ENCODE data around the gene EFS. TPM values are rescaled to one million over a fixed set of nuclear protein-coding genes. Genes with fewer than 3 reads are reported as not detected.

EFS gene
- total RNA-seq, 1 experiment from 2014 or later = 0.14 TPM

DNA sequence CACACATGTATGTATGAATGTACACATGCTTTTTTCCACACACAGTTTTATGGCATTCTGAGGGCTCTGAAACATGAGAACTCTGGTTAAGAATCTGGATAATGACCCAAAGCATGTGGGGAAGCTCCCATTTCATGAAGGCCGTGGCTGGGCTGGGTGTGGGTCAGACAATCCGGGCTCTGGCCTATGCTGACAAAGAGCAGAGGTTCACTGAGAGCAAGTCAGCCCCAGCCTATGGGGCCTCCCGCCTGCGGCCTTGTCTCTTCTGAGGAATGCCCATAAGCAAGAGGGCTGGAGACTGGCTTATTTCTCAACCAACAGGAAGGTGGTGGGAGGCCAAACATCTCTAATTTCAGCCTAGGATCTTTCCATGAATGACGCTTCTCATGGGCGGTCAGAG, 34.6 kb upstream of the EFS start:
- peaks cover 7% of the 10 kb centered on the region for H3K27me3 Mint-ChIP-seq (ENCODE audit: insufficient read depth, unreplicated experiment)
- no peaks in the 10 kb centered on the region for H3K4me1 Mint-ChIP-seq (ENCODE audit: low read depth, unreplicated experiment)
- H3K9me3 Mint-ChIP-seq (ENCODE audit: unreplicated experiment) = no peaks in the 10 kb centered on the region
- BruUV-seq (replicated peaks) = no TSS peak
- H3K9me3 ChIP-seq = no peaks in the 10 kb centered on the region
- H3K4me1 ChIP-seq = no peaks in the 10 kb centered on the region
- H3K36me3 Mint-ChIP-seq (ENCODE audit: insufficient read depth, unreplicated experiment) = no peaks in the 10 kb centered on the region
- H3K27me3 ChIP-seq (replicated peaks; ENCODE audit: control insufficient read depth, insufficient read depth, low read length) = no peaks in the 10 kb centered on the region; the same call in 1 of the 2 replicates
- no peak overlapping the region for H3K4me3 Mint-ChIP-seq (ENCODE audit: unreplicated experiment)
- intact Hi-C loops (cut with micrococcal nuclease; ENCODE audit: unreplicated experiment) = no loop called here
- DNase-seq = no peak
- H3K36me3 ChIP-seq (ENCODE audit: control insufficient read depth, insufficient read depth, low read length) = no peaks in the 10 kb centered on the region
- no peak overlapping the region for H3K27ac Mint-ChIP-seq (ENCODE audit: unreplicated experiment)
- CTCF ChIA-PET = no interaction called here
- TF ChIP-seq, protein P1, sequence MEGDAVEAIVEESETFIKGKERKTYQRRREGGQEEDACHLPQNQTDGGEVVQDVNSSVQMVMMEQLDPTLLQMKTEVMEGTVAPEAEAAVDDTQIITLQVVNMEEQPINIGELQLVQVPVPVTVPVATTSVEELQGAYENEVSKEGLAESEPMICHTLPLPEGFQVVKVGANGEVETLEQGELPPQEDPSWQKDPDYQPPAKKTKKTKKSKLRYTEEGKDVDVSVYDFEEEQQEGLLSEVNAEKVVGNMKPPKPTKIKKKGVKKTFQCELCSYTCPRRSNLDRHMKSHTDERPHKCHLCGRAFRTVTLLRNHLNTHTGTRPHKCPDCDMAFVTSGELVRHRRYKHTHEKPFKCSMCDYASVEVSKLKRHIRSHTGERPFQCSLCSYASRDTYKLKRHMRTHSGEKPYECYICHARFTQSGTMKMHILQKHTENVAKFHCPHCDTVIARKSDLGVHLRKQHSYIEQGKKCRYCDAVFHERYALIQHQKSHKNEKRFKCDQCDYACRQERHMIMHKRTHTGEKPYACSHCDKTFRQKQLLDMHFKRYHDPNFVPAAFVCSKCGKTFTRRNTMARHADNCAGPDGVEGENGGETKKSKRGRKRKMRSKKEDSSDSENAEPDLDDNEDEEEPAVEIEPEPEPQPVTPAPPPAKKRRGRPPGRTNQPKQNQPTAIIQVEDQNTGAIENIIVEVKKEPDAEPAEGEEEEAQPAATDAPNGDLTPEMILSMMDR (IDR thresholded peaks at IDR 0.05; ENCODE audit: insufficient read depth in 1 of 2, low read depth in 1 of 2, low read length in 1 of 2, severe bottlenecking in 1 of 2, unreplicated experiment in 1 of 2) = no peak
- no peak overlapping the region for H3K4me3 ChIP-seq (ENCODE audit: low read depth, low read length)
- POLR2A ChIA-PET = no interaction called here

DNA sequence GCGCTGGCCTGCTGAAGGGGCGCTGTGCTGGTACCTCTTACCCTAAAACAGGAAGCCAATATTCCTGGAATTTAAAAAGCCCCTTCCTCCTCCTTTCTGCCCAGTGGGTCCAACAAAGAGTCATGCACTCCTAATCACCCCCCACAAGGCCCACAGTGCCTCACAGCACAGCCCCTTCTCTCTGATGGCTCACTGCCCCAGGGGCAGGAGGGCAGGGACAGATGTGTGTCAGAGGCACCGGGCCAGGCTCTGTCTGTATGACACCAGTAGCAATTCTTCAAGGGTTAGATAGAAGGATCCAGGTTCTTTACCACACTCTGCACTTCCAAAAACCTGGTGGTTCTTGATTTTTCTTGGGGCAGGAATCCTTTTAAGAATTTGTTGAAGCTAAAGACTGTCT, 34.2 kb upstream of the EFS start:
- Mint-ChIP-seq H3K27ac (ENCODE audit: unreplicated experiment) (no peak overlapping the region), H3K36me3 (ENCODE audit: insufficient read depth, unreplicated experiment) (no peaks in the 10 kb centered on the region), H3K4me3 (ENCODE audit: unreplicated experiment) (no peak overlapping the region), H3K4me1 (ENCODE audit: low read depth, unreplicated experiment) (no peaks in the 10 kb centered on the region), H3K27me3 (ENCODE audit: insufficient read depth, unreplicated experiment) (peaks cover 7% of the 10 kb centered on the region), H3K9me3 (ENCODE audit: unreplicated experiment) (no peaks in the 10 kb centered on the region)
- BruUV-seq (replicated peaks) = no TSS peak
- DNase-seq = no peak
- no peaks in the 10 kb centered on the region for H3K9me3 ChIP-seq
- ChIA-PET CTCF (no interaction called here), POLR2A (no interaction called here)
- no peaks in the 10 kb centered on the region for H3K36me3 ChIP-seq (ENCODE audit: control insufficient read depth, insufficient read depth, low read length)
- no peaks in the 10 kb centered on the region; the same call in 1 of the 2 replicates for H3K27me3 ChIP-seq (replicated peaks; ENCODE audit: control insufficient read depth, insufficient read depth, low read length)
- TF ChIP-seq, protein P1 (IDR thresholded peaks at IDR 0.05; ENCODE audit: insufficient read depth in 1 of 2, low read depth in 1 of 2, low read length in 1 of 2, severe bottlenecking in 1 of 2, unreplicated experiment in 1 of 2) = no peak
- no peak overlapping the region for H3K4me3 ChIP-seq (ENCODE audit: low read depth, low read length)
- intact Hi-C loops (cut with micrococcal nuclease; ENCODE audit: unreplicated experiment) = no loop called here
- no peaks in the 10 kb centered on the region for H3K4me1 ChIP-seq

DNA sequence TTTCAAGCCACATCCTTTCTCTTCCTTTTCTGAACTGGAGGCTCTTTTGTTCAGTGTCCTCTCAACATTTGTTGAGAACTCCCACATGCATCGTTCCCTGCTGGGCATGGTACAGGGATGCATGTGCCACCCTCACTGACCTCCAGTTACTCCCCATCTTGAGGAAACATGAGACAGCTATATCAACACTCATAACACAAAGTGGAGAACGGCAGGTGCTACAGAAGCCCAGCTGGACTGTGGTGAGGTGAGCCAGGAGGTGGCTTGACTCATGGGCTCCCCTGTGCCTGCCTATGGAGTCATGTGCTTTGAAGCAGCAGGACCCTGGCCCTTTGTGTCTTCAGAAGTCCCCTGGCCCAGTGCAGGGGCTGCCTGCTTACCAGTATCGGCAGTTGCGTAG, 33.4 kb upstream of the EFS start:
- H3K4me3 ChIP-seq (ENCODE audit: low read depth, low read length) = no peak overlapping the region
- intact Hi-C loops (cut with micrococcal nuclease; ENCODE audit: unreplicated experiment) = no loop called here
- DNase-seq = no peak
- no peaks in the 10 kb centered on the region for H3K9me3 Mint-ChIP-seq (ENCODE audit: unreplicated experiment)
- H3K27me3 Mint-ChIP-seq (ENCODE audit: insufficient read depth, unreplicated experiment) = peaks cover 6% of the 10 kb centered on the region
- no TSS peak for BruUV-seq (replicated peaks)
- H3K36me3 Mint-ChIP-seq (ENCODE audit: insufficient read depth, unreplicated experiment) = no peaks in the 10 kb centered on the region
- no peak overlapping the region for H3K4me3 Mint-ChIP-seq (ENCODE audit: unreplicated experiment)
- no peaks in the 10 kb centered on the region for H3K4me1 ChIP-seq
- ChIA-PET POLR2A (no interaction called here), CTCF (no interaction called here)
- H3K4me1 Mint-ChIP-seq (ENCODE audit: low read depth, unreplicated experiment) = no peaks in the 10 kb centered on the region
- TF ChIP-seq, protein P1 (IDR thresholded peaks at IDR 0.05; ENCODE audit: insufficient read depth in 1 of 2, low read depth in 1 of 2, low read length in 1 of 2, severe bottlenecking in 1 of 2, unreplicated experiment in 1 of 2) = no peak
- H3K9me3 ChIP-seq = no peaks in the 10 kb centered on the region
- H3K27me3 ChIP-seq (replicated peaks; ENCODE audit: control insufficient read depth, insufficient read depth, low read length) = no peaks in the 10 kb centered on the region; the same call in 1 of the 2 replicates
- no peak overlapping the region for H3K27ac Mint-ChIP-seq (ENCODE audit: unreplicated experiment)
- H3K36me3 ChIP-seq (ENCODE audit: control insufficient read depth, insufficient read depth, low read length) = no peaks in the 10 kb centered on the region
